HCT116 (cell line): ENCODE data around the gene DTYMK. TPM values are rescaled to one million over a fixed set of nuclear protein-coding genes. Genes with fewer than 3 reads are reported as not detected.
A peak's percentile ranks its signal among the peaks of the same experiment; 100 is the strongest.

ENCODE experiments used
- ATAC-seq: fragments of 200-7000 bp; cut with Tn5 transposase; 2 replicates; pipeline ENCODE4 v1.9.1; 2020; ENCODE audit warnings: mild to moderate bottlenecking, moderate library complexity
- BruUV-seq: library from RNA; stranded (reverse); fragments of 400-500 nt; replicated peaks from 2 replicates; lab custom pipeline; 2021; lab: Mats Ljungman, UMichigan
- CTCF ChIA-PET: fragments of 300-600 bp; sonication (Branson Sonifier 250); formaldehyde crosslinking; loops from one replicate; lab custom pipeline; 2021; ENCODE audit warnings: antibody characterized with exemption; lab: Charles Lee
- POLR2A ChIA-PET: fragments of 300-600, 350-600 bp; sonication (Branson Sonifier 250); formaldehyde crosslinking; loops from one replicate; lab custom pipeline; 2021; ENCODE audit warnings: antibody characterized with exemption; lab: Charles Lee
- RAD21 ChIA-PET, 2 experiments: fragments of 300-600 bp; sonication (Branson Sonifier 250); formaldehyde crosslinking; loops; one replicate each; lab custom pipeline; 2023; ENCODE audit warnings: low total read pairs in 2 of 2; ENCODE audit not compliant: uncharacterized antibody in 2 of 2, unreplicated experiment in 2 of 2, low non-redundant PET in 1 of 2; lab: Charles Lee
- DNase-seq: peaks from one replicate; pipeline ENCODE4 v3.0.0-alpha.2; 2010; ENCODE audit warnings: low read depth, low spot score
- H2AFZ ChIP-seq: fragments of 200-600 bp; shearing (Covaris generic), sonication (generic); 2 replicates; pipeline ENCODE4 v1.6.1; 2017; ENCODE audit warnings: low read depth, mixed run types, mixed read lengths, antibody characterized with exemption, low read length; ENCODE audit not compliant: poor library complexity, severe bottlenecking
- H3K27ac ChIP-seq: 2 replicates; pipeline ENCODE4 v1.5.1; 2012; ENCODE audit warnings: low read depth, low read length
- H3K27me3 ChIP-seq: fragments of 200-600 bp; sonication (generic); 2 replicates; pipeline ENCODE4 v1.6.1; 2016; ENCODE audit warnings: mixed run types, low read length, mixed read lengths; ENCODE audit not compliant: insufficient read depth
- H3K36me3 ChIP-seq, 2 experiments: fragments of 200-500 bp in 1 of 2; fragments of 200-600 bp in 1 of 2; sonication (Bioruptor generic) in 1 of 2; sonication (generic) in 1 of 2; 2 replicates each; pipeline versions ENCODE4 v1.5.1 to v1.6.1; 2014 to 2016; ENCODE audit warnings: low read length in 2 of 2, inconsistent platforms in 1 of 2, mixed read lengths in 1 of 2, mixed run types in 1 of 2; ENCODE audit not compliant: insufficient read depth in 2 of 2, control insufficient read depth in 1 of 2
- H3K4me1 ChIP-seq, 2 experiments: fragments of 200-600 bp in 1 of 2; sonication (generic) in 1 of 2; 2 replicates each; pipeline versions ENCODE4 v1.5.1 to v1.6.1; 2012 to 2017; ENCODE audit warnings: low read length in 2 of 2, inconsistent platforms in 1 of 2, mild to moderate bottlenecking in 1 of 2, mixed read lengths in 1 of 2, mixed run types in 1 of 2, moderate library complexity in 1 of 2; ENCODE audit not compliant: insufficient read depth in 2 of 2, control insufficient read depth in 1 of 2
- H3K4me2 ChIP-seq: fragments of 200-600 bp; sonication (generic); 2 replicates; pipeline ENCODE4 v1.6.1; 2017; ENCODE audit warnings: mixed run types, low read length, mixed read lengths
- H3K4me3 ChIP-seq, 2 experiments: fragments of 200-600 bp in 1 of 2; sonication (generic) in 1 of 2; replicated peaks in 1 of 2; 2 replicates each; pipeline ENCODE4 v1.5.1; 2011 to 2016; ENCODE audit warnings: low read length in 2 of 2, control low read depth in 1 of 2, low read depth in 1 of 2, mild to moderate bottlenecking in 1 of 2, mixed read lengths in 1 of 2, mixed run types in 1 of 2
- H3K79me2 ChIP-seq: fragments of 200-600 bp; sonication (generic); 2 replicates; pipeline ENCODE4 v1.6.1; 2017; ENCODE audit warnings: mild to moderate bottlenecking, mixed run types, low read length, moderate library complexity, mixed read lengths; ENCODE audit not compliant: insufficient read depth
- H3K9ac ChIP-seq: fragments of 200-600 bp; sonication (generic); 2 replicates; pipeline ENCODE4 v1.6.1; 2016; ENCODE audit warnings: low read length, mixed read lengths
- H3K9me2 ChIP-seq: fragments of 200-600 bp; sonication (generic), shearing (Covaris generic); 2 replicates; pipeline ENCODE4 v1.6.1; 2017; ENCODE audit warnings: mixed run types, mild to moderate bottlenecking, moderate library complexity; ENCODE audit not compliant: insufficient read depth
- H3K9me3 ChIP-seq, 2 experiments: fragments of 200-500 bp in 1 of 2; fragments of 200-600 bp in 1 of 2; sonication (Bioruptor generic) in 1 of 2; sonication (generic) in 1 of 2; 2 replicates each; pipeline ENCODE4 v1.6.1; 2014 to 2017; ENCODE audit warnings: low read length in 2 of 2, mixed read lengths in 2 of 2, inconsistent platforms in 1 of 2, low read depth in 1 of 2, mild to moderate bottlenecking in 1 of 2, mixed run types in 1 of 2, moderate library complexity in 1 of 2; ENCODE audit not compliant: control insufficient read depth in 1 of 2, insufficient read depth in 1 of 2
- H4K20me1 ChIP-seq: fragments of 200-600 bp; sonication (generic), shearing (Covaris generic); 2 replicates; pipeline ENCODE4 v1.6.1; 2017; ENCODE audit warnings: mixed run types, mild to moderate bottlenecking, moderate library complexity; ENCODE audit not compliant: insufficient read depth
- ATF3 ChIP-seq: IDR thresholded peaks from 2 replicates; pipeline ENCODE4 v1.6.1; 2012
- SIN3A ChIP-seq: IDR thresholded peaks from 2 replicates; pipeline ENCODE4 v1.6.1; 2012; ENCODE audit warnings: low read depth
- SP1 ChIP-seq: IDR thresholded peaks from 2 replicates; pipeline ENCODE4 v1.6.1; 2012; ENCODE audit warnings: low read depth
- ZBTB33 ChIP-seq: IDR thresholded peaks from 2 replicates; pipeline ENCODE4 v1.6.1; 2011; ENCODE audit warnings: mild to moderate bottlenecking, low read length, moderate library complexity; ENCODE audit not compliant: insufficient replicate concordance; ENCODE audit errors: extremely low read depth
- ZFX ChIP-seq: fragments of 450-650 bp; IDR thresholded peaks from 2 replicates; pipeline ENCODE4 v1.6.1; 2017
- intact Hi-C: fragments of 100-400 bp; cut with micrococcal nuclease; formaldehyde crosslinking; loops from 2 replicates; pipeline ENCODE4 v1.10.0; 2022
- total RNA-seq: library from RNA; stranded (reverse); gene quantifications from one replicate; pipeline ENCODE4 v1.2.1, GENCODE V29; 2021; ENCODE audit not compliant: unreplicated experiment

DTYMK gene
- total RNA-seq, 1 experiment from 2014 or later: 83.3 TPM

- no peak for TF ChIP-seq ZBTB33
- TF ChIP-seq ZFX: peak; percentile 87
These were observed 50.2 kb downstream of the DTYMK start (continued) for GRCh38 chr2:241636182-241637017.

GRCh38 chr2:241635756-241636155 lies 50.9 kb downstream of the DTYMK start:
- ChIA-PET POLR2A (no interaction called here), CTCF (no interaction called here), RAD21 (no interaction called here)
- peaks cover 7 to 24% of the 10 kb centered on the region in 2 experiments; a peak in 3 of 4 replicates for H3K4me1 ChIP-seq
- H3K4me2 ChIP-seq: peak overlapping the region; percentile 75
- no peak overlapping the region for H2AFZ ChIP-seq
- H3K9me2 ChIP-seq: no peaks in the 10 kb centered on the region
- H3K9me3 ChIP-seq: peaks cover 5 to 7% of the 10 kb centered on the region in 2 experiments; a peak in 2 of 4 replicates
- no peaks in the 10 kb centered on the region; the same call in 1 of the 2 replicates for H4K20me1 ChIP-seq
- no peaks in the 10 kb centered on the region for H3K27me3 ChIP-seq
- DNase-seq (no peak), ATAC-seq (no peak)
- H3K36me3 ChIP-seq: peaks cover 11 to 37% of the 10 kb centered on the region in 2 experiments
- intact Hi-C loops: loop anchor here (5.0 kb wide), 3 partner anchors 78 to 278 kb away; partner anchors contain the start of genes BOK, FARP2 and STK25
- TF ChIP-seq ATF3 (no peak), SIN3A (peak; percentile 8; the same call in 1 of the 2 replicates), ZFX (no peak), SP1 (no peak)
- TSS peak; percentile 58 for BruUV-seq
- H3K79me2 ChIP-seq: peaks cover 90% of the 10 kb centered on the region
- peak overlapping the region; percentile 72 to 80 for H3K4me3 ChIP-seq
- peak overlapping the region; percentile 83 for H3K9ac ChIP-seq
- H3K27ac ChIP-seq: peak overlapping the region; percentile 88; the same call in 1 of the 2 replicates
